ENCODE data around the gene NAP1L1.

Gene NAP1L1

DNA sequence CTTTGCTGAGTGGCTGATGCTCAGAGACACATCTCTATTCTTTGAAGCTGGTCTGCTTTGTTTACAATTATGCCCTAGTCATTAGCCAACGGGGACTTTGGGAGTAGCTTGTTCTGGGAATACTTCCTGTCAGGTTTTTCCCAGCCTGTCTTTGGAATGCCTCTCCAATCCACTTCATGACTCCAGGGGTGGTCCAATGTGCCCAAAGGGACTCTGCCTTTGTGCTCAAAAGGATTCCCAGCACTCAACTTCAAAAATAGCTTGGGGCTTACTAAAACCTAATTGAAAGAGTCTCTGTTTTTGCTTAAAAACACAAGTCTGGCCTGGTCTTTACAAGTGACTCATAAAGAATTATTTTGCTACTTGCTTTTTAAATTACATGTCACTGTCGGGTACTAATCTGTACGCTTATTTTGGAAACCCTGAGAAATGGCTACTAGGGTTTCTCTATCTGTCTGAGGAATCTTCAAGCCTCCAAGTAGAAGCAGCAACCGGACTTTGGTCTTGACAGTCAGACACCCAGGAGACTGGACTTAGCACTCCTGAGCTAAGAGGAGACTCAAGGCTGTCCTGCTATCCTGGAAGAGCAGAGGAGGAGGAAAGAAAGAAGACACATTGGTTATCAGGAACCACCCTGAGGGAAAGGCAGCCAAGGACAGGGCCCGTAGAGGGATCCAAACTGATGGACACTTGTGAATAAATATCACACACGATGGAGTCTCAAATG is 73.6 kb downstream of the NAP1L1 start:
- no peak overlapping the region for H3K4me3 ChIP-seq (ENCODE audit: low read depth, low read length)
- H3K27me3 ChIP-seq (ENCODE audit: insufficient read depth, low read depth, severe bottlenecking) = no peaks in the 10 kb centered on the region
- DNase-seq = no peak
- 0 out of 2 replicates have a peak, but pooled peaks cover 2% of the 10 kb centered on the region for H3K36me3 ChIP-seq
- no peak overlapping the region for H3K27ac ChIP-seq
- no peaks in the 10 kb centered on the region for H3K9me3 ChIP-seq (ENCODE audit: severe bottlenecking)
- TF ChIP-seq, protein P1, sequence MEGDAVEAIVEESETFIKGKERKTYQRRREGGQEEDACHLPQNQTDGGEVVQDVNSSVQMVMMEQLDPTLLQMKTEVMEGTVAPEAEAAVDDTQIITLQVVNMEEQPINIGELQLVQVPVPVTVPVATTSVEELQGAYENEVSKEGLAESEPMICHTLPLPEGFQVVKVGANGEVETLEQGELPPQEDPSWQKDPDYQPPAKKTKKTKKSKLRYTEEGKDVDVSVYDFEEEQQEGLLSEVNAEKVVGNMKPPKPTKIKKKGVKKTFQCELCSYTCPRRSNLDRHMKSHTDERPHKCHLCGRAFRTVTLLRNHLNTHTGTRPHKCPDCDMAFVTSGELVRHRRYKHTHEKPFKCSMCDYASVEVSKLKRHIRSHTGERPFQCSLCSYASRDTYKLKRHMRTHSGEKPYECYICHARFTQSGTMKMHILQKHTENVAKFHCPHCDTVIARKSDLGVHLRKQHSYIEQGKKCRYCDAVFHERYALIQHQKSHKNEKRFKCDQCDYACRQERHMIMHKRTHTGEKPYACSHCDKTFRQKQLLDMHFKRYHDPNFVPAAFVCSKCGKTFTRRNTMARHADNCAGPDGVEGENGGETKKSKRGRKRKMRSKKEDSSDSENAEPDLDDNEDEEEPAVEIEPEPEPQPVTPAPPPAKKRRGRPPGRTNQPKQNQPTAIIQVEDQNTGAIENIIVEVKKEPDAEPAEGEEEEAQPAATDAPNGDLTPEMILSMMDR (IDR thresholded peaks at IDR 0.05; ENCODE audit: low read depth, low read length) = no peak

DNA sequence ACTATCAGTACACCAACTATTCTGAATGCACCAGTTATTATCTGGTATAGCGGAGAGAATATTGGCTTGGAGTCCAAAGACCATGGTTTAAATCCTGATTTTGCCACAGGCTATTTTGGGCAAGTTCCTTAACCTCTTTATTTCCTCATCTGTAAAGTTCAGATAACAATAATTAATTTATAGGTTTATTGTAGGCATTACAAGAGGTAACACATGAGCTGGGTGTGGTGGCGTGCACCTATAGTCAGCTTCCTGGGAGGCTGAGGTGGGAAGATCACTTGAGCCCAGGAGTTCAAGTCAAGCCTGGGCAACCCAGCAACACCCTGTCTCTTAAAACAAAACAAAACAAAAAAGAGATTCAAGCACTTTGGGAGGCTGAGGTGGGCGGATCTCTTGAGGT is 76.1 kb downstream of the NAP1L1 start:
- Histone ChIP-seq H3K27me3 (ENCODE audit: insufficient read depth, low read depth, severe bottlenecking) (no peaks in the 10 kb centered on the region), H3K36me3 (peaks cover 14% of the 10 kb centered on the region), H3K9me3 (ENCODE audit: severe bottlenecking) (peaks cover 6% of the 10 kb centered on the region), H3K27ac (no peak overlapping the region), H3K4me3 (ENCODE audit: low read depth, low read length) (no peak overlapping the region)
- no peak for DNase-seq
- TF ChIP-seq, protein P1 (IDR thresholded peaks at IDR 0.05; ENCODE audit: low read depth, low read length) = no peak

DNA sequence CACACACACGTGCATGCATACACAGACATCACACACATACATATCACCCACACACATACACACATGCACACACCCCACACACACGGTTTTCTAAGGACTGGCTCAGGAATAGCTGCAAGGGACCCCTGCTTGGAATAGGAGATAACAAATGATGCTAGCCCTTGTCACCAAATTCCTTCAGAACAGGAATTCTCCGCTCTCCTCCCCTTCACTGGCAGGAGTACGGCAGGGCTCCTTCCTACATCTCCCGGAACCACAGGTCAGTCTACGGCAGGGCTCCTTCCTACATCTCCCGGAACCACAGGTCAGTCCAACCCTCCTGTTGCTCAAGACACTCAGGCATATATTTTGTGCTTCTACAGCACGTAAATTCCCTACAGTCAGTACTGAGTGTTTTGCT is 76.8 kb downstream of the NAP1L1 start:
- H3K27ac ChIP-seq = no peak overlapping the region
- peaks cover 6% of the 10 kb centered on the region for H3K9me3 ChIP-seq (ENCODE audit: severe bottlenecking)
- H3K4me3 ChIP-seq (ENCODE audit: low read depth, low read length) = no peak overlapping the region
- no peaks in the 10 kb centered on the region for H3K27me3 ChIP-seq (ENCODE audit: insufficient read depth, low read depth, severe bottlenecking)
- DNase-seq = no peak
- H3K36me3 ChIP-seq = peaks cover 14% of the 10 kb centered on the region
- TF ChIP-seq, protein P1 (IDR thresholded peaks at IDR 0.05; ENCODE audit: low read depth, low read length) = no peak

DNA sequence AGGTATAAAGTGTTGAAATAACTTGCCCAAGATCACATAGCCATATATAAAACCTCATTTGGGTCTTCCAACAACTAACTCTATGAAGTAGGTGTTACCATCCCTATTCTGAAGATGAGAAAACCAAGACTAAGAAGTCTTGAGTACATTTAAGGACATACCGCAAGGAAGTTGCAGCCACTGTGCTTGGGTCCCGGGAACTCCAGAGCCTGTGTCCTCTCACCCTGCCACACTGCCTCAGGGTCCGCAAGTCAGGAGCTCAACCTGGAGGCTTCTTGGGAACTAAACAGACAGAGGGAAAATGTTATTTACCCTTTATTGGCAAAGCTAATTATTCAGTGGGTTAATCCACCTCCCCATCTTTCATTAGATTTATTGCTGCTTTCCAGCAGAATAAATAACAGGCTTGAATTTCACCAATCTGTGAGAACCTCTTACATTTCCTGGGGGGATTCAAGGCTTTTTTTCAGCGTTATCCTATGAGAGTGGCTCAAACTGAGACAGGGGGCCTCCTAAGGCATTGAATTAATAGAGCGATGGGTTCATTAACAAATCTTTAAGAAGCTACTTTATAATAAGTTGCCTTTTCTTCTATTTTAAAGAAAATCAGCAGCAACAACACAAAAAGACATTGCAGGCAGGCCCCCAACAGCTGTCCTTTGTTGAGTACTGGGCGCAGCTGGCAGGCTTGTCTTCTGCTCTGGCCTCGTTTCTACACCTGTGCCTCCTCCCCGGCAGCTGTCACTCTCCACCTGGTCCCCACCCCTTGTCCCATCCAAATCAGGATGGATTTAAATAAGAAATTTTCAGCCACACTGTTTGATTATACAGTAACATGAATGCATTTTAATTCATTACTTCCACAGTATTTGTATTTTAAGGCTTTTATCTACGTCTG is 78.2 kb downstream of the NAP1L1 start:
- H3K9me3 ChIP-seq (ENCODE audit: severe bottlenecking) = peaks cover 6% of the 10 kb centered on the region
- H3K4me3 ChIP-seq (ENCODE audit: low read depth, low read length) = no peak overlapping the region
- peak overlapping the region; percentile 51; the same call in 1 of the 2 replicates for H3K27ac ChIP-seq
- H3K27me3 ChIP-seq (ENCODE audit: insufficient read depth, low read depth, severe bottlenecking) = no peaks in the 10 kb centered on the region
- DNase-seq = peak; percentile 38
- TF ChIP-seq, protein P1 (IDR thresholded peaks at IDR 0.05; ENCODE audit: low read depth, low read length) = no peak
- peaks cover 14% of the 10 kb centered on the region for H3K36me3 ChIP-seq

DNA sequence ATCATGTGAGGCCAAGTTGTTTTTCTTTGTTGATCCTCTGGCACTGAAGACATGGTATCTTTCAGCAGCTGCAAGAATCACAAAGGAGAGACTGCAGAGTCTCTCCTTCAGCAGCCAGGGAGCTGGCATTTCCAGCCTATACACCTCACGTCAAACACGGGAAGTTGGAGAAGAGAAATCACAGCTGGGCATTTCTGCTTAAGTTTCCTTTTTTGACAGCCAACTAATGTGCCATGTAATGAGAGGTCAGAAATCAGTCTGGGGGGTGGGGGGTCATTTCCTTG is 81.2 kb downstream of the NAP1L1 start:
- H3K4me3 ChIP-seq (ENCODE audit: low read depth, low read length) = no peak overlapping the region

More for the DNA sequence above, 81.2 kb downstream of the NAP1L1 start:
- H3K27ac ChIP-seq = no peak overlapping the region
- H3K9me3 ChIP-seq (ENCODE audit: severe bottlenecking) = peaks cover 6% of the 10 kb centered on the region
- TF ChIP-seq, protein P1 (IDR thresholded peaks at IDR 0.05; ENCODE audit: low read depth, low read length) = no peak
- DNase-seq = no peak
- H3K27me3 ChIP-seq (ENCODE audit: insufficient read depth, low read depth, severe bottlenecking) = no peaks in the 10 kb centered on the region
- peaks cover 12% of the 10 kb centered on the region for H3K36me3 ChIP-seq
